Mononuclear cell (primary cell): ENCODE data around the gene OPA1. TPM values are rescaled to one million over a fixed set of nuclear protein-coding genes. Genes with fewer than 3 reads are reported as not detected.

Source experiments
- H3K27me3 ChIP-seq: 2 replicates; pipeline ENCODE4 v1.6.0; 2011; ENCODE audit warnings: low read length, control low read depth; ENCODE audit not compliant: insufficient read depth
- H3K4me1 ChIP-seq: 2 replicates; pipeline ENCODE4 v1.5.1; 2011; ENCODE audit warnings: mild to moderate bottlenecking, low read length, control low read depth; ENCODE audit not compliant: insufficient read depth
- H3K4me3 ChIP-seq: 2 replicates; pipeline ENCODE4 v1.5.1; 2011; ENCODE audit warnings: mild to moderate bottlenecking, low read length, moderate library complexity
- H3K9me3 ChIP-seq: 2 replicates; pipeline ENCODE4 v1.5.1; 2011; ENCODE audit warnings: low read depth, mild to moderate bottlenecking, control low read depth, low read length
- total RNA-seq: library from RNA; depleted of rRNA; stranded (reverse); fragments of >200 nt; gene quantifications from one replicate; pipeline ENCODE4 v1.2.3, GENCODE V29; 2012

OPA1 gene
- total RNA-seq, 1 donor, result 91.4 TPM

- peaks cover 5% of the 10 kb centered on the region for H3K9me3 ChIP-seq
- H3K27me3 ChIP-seq, result no peaks in the 10 kb centered on the region
- H3K4me3 ChIP-seq, result no peak overlapping the region
- peaks cover 8% of the 10 kb centered on the region for H3K4me1 ChIP-seq
These were observed 153.8 kb downstream of the OPA1 start for GRCh38 chr3:193746832-193747231.

Other genes starting within 250 kb of the OPA1 start
- gene ATP13A5, start 214.5 kb upstream of the OPA1 start, total RNA-seq, result not detected
- gene ATP13A4, start 38.3 kb upstream of the OPA1 start, total RNA-seq, result 1.2 TPM